K562 (cell line): ENCODE results near the gene DHRS13. TPM values are rescaled to one million over a fixed set of nuclear protein-coding genes. Genes with fewer than 3 reads are reported as not detected.

ENCODE experiments used
- ARID1B ChIP-seq: fragments of 450-650 bp; IDR thresholded peaks from 2 replicates; pipeline ENCODE4 v1.6.1; 2016; ENCODE audit warnings: antibody characterized with exemption, mild to moderate bottlenecking, inconsistent platforms
- COPS2 ChIP-seq: fragments of 450-650 bp; conservative IDR thresholded peaks from 2 replicates; pipeline ENCODE4 v1.6.1; 2016; ENCODE audit warnings: mild to moderate bottlenecking, moderate library complexity
- CUX1 ChIP-seq: fragments of 200-800 bp; sonication (Bioruptor generic); IDR thresholded peaks from 2 replicates; pipeline ENCODE4 v1.6.1; 2016; ENCODE audit warnings: missing genetic modification characterization, missing compliant biosample characterization
- ETS1 ChIP-seq: conservative IDR thresholded peaks from 2 replicates; pipeline ENCODE4 v1.6.1; 2011; ENCODE audit warnings: low read depth, mild to moderate bottlenecking, low read length; ENCODE audit not compliant: control insufficient read depth
- FOXK1 ChIP-seq: sonication (generic); formaldehyde crosslinking; IDR thresholded peaks from 2 replicates; pipeline ENCODE4 v1.8.0; 2022; ENCODE audit warnings: missing genetic modification reagents, mild to moderate bottlenecking, borderline replicate concordance
- MAZ ChIP-seq, 2 experiments: fragments of 450-650 bp in 1 of 2; sonication (generic) in 1 of 2; formaldehyde crosslinking; IDR thresholded peaks in 1 of 2; conservative IDR thresholded peaks in 1 of 2; 2 replicates each; pipeline versions ENCODE4 v1.4.0 to v1.5.0; 2020; ENCODE audit warnings: mild to moderate bottlenecking in 1 of 2, missing genetic modification reagents in 1 of 2
- MIER1 ChIP-seq: fragments of 450-650 bp; IDR thresholded peaks from 2 replicates; pipeline ENCODE4 v1.6.1; 2016; ENCODE audit warnings: antibody characterized with exemption, mild to moderate bottlenecking, low read depth
- MXD1 ChIP-seq: fragments of 250-450 bp; sonication (Bioruptor Pico); IDR thresholded peaks from 2 replicates; pipeline ENCODE4 v1.8.0; 2021; ENCODE audit warnings: borderline replicate concordance, mild to moderate bottlenecking, moderate library complexity; ENCODE audit not compliant: poor library complexity, severe bottlenecking
- OTX1 ChIP-seq: fragments of 450-650 bp; formaldehyde crosslinking; IDR thresholded peaks from 2 replicates; pipeline ENCODE4 v1.4.0; 2022; ENCODE audit warnings: mild to moderate bottlenecking
- POLR2B ChIP-seq: fragments of 450-650 bp; IDR thresholded peaks from 2 replicates; pipeline ENCODE4 v1.6.1; 2018; ENCODE audit warnings: low read depth; ENCODE audit not compliant: partially characterized antibody
- PRPF4 ChIP-seq: fragments of 200-400 bp; formaldehyde crosslinking; IDR thresholded peaks from one replicate; pipeline ENCODE4 v1.6.1; 2017; ENCODE audit warnings: low read length, low read depth, mild to moderate bottlenecking; ENCODE audit not compliant: insufficient read depth, poor library complexity, severe bottlenecking
- SIRT6 ChIP-seq: IDR thresholded peaks from one replicate; pipeline ENCODE4 v1.6.1; 2012; ENCODE audit warnings: low read depth, mild to moderate bottlenecking, control low read depth, inconsistent platforms, low read length, moderate library complexity
- SMAD1 ChIP-seq: fragments of 150-350 bp; IDR thresholded peaks from 2 replicates; pipeline ENCODE4 v1.6.1; 2014; ENCODE audit warnings: low read length, low read depth; ENCODE audit not compliant: partially characterized antibody
- SRSF3 ChIP-seq: fragments of 200-400 bp; formaldehyde crosslinking; IDR thresholded peaks from 2 replicates; pipeline ENCODE4 v1.6.1; 2016; ENCODE audit warnings: mild to moderate bottlenecking, low read length, moderate library complexity; ENCODE audit not compliant: insufficient read depth
- TCFL5 ChIP-seq: fragments of 250-450 bp; sonication (Bioruptor Pico); conservative IDR thresholded peaks from 2 replicates; pipeline ENCODE4 v1.6.1; 2021; ENCODE audit warnings: mild to moderate bottlenecking, moderate library complexity, matching md5 sums
- ZNF347 ChIP-seq: fragments of 450-650 bp; formaldehyde crosslinking; IDR thresholded peaks from 2 replicates; pipeline ENCODE4 v1.4.0; 2020; ENCODE audit warnings: low read depth, mild to moderate bottlenecking, moderate library complexity
- ZNF668 ChIP-seq: fragments of 250-450 bp; sonication (Bioruptor Pico); IDR thresholded peaks from 2 replicates; pipeline ENCODE4 v1.8.0; 2022; ENCODE audit warnings: mild to moderate bottlenecking, inconsistent platforms
- polyA plus RNA-seq, 8 experiments: library from polyadenylated mRNA; depleted of rRNA in 4 of 8; stranded (reverse) in 5 of 8; unstranded in 3 of 8; fragments of >200 nt; fragmentation: Nextera tagmentation in 2 of 8; fragmentation: Illumina TruSeq in 1 of 8; extraction: Ambion mirVana in 2 of 8; extraction: Trizol in 1 of 8; gene quantifications; 2 replicates each; pipeline versions ENCODE4 v1.2.1 to v1.2.3, GENCODE V29; 2011 to 2014; ENCODE audit warnings: inconsistent platforms in 1 of 8, missing spikeins in 1 of 8
- total RNA-seq, 7 experiments: library from RNA; depleted of rRNA in 6 of 7; stranded (reverse); fragments of >200 nt in 6 of 7; fragmentation: Illumina TruSeq in 2 of 7; extraction: Trizol in 2 of 7; gene quantifications; 2 replicates each; pipeline versions ENCODE4 v1.2.1 to v1.2.3, GENCODE V29; 2011 to 2021; ENCODE audit warnings: low replicate concordance in 1 of 7

The DHRS13 gene
- total and polyA plus RNA-seq, 9 of the 15 experiments (the other 6 are each of a cell fraction or from before 2014, with no cell fraction given) = 0.32 to 52.3 (median 34.3) TPM; not detected in 1

- TF ChIP-seq FOXK1 (CRISPR knock-in tag) = no peak
- TF ChIP-seq MIER1 = no peak
- TF ChIP-seq SRSF3 = no peak
- no peak for TF ChIP-seq COPS2
- no peak for TF ChIP-seq CUX1 (CRISPR knock-in tag)
- no peak for TF ChIP-seq PRPF4
- TF ChIP-seq ETS1 = no peak
- no peak for TF ChIP-seq ARID1B
- TF ChIP-seq ZNF668 (CRISPR knock-in tag) = no peak
- peak; percentile 99 for TF ChIP-seq POLR2B
- no peak for TF ChIP-seq ZNF347
- TF ChIP-seq SMAD1 = no peak
- no peak for TF ChIP-seq MXD1 (CRISPR knock-in tag)
- TF ChIP-seq TCFL5 (CRISPR knock-in tag) = no peak
- no peak for TF ChIP-seq SIRT6
- peak; percentile 11 to 57; a peak in 1 of 4 replicates for TF ChIP-seq MAZ (CRISPR knock-in tag; conservative IDR thresholded peaks at IDR 0.05 in 1 of 2, IDR thresholded peaks at IDR 0.05 in 1 of 2)
- TF ChIP-seq OTX1 (CRISPR knock-in tag) = no peak
Measured at GRCh38 chr17:28951428-28951990, 48.6 kb upstream of the DHRS13 start, which contains the start of gene PHF12 (continued).
